HepG2 (cell line): ENCODE data around the gene RNF40. TPM values are rescaled to one million over a fixed set of nuclear protein-coding genes. Genes with fewer than 3 reads are reported as not detected.
A peak's percentile ranks its signal among the peaks of the same experiment; 100 is the strongest.
"Not testable (repeated sequence)": the region's sequence is repeated elsewhere in the genome, so short reads cannot be mapped to it uniquely, and the experiment has no call there.

ENCODE experiments used
- CEBPG ChIP-seq: IDR thresholded peaks from 2 replicates; pipeline ENCODE4 v1.6.1; 2016
- DPF2 ChIP-seq: sonication (generic); formaldehyde crosslinking; IDR thresholded peaks from 2 replicates; pipeline ENCODE4 v1.4.0; 2020; ENCODE audit warnings: mild to moderate bottlenecking, low read depth, missing genetic modification reagents, borderline replicate concordance
- ELF3 ChIP-seq: IDR thresholded peaks from 2 replicates; pipeline ENCODE4 v1.6.1; 2016; ENCODE audit warnings: missing genetic modification reagents, missing compliant biosample characterization
- ESRRA ChIP-seq: sonication (generic); formaldehyde crosslinking; IDR thresholded peaks from 2 replicates; pipeline ENCODE4 v1.5.1; 2020; ENCODE audit warnings: mild to moderate bottlenecking, low read depth, missing genetic modification reagents
- GFI1 ChIP-seq: sonication (generic); formaldehyde crosslinking; IDR thresholded peaks from 2 replicates; pipeline ENCODE4 v1.5.0; 2020; ENCODE audit warnings: missing genetic modification reagents, mild to moderate bottlenecking, borderline replicate concordance
- KDM1A ChIP-seq: IDR thresholded peaks from 2 replicates; pipeline ENCODE4 v1.6.1; 2016; ENCODE audit warnings: missing compliant biosample characterization
- NCOR1 ChIP-seq: fragments of 200-600 bp; sonication (generic); IDR thresholded peaks from 2 replicates; pipeline ENCODE4 v1.7.0; 2017; ENCODE audit warnings: antibody characterized with exemption, low read length, borderline replicate concordance
- SIX1 ChIP-seq: sonication (generic); formaldehyde crosslinking; IDR thresholded peaks from 2 replicates; pipeline ENCODE4 v1.4.0; 2020; ENCODE audit warnings: missing genetic modification reagents, borderline replicate concordance
- SOX13 ChIP-seq, 3 experiments: fragments of 450-650 bp in 1 of 3; sonication (generic) in 1 of 3; formaldehyde crosslinking in 1 of 3; IDR thresholded peaks in 2 of 3; conservative IDR thresholded peaks in 1 of 3; 2 replicates each; pipeline versions ENCODE4 v1.5.0 to v1.6.1; 2016 to 2020; ENCODE audit warnings: antibody characterized with exemption in 1 of 3, mild to moderate bottlenecking in 1 of 3, missing compliant biosample characterization in 1 of 3, missing genetic modification reagents in 1 of 3, moderate library complexity in 1 of 3
- SOX5 ChIP-seq: IDR thresholded peaks from 2 replicates; pipeline ENCODE4 v1.6.1; 2016; ENCODE audit warnings: borderline replicate concordance
- ZBTB7B ChIP-seq: sonication (generic); formaldehyde crosslinking; IDR thresholded peaks from 2 replicates; pipeline ENCODE4 v1.4.0; 2020; ENCODE audit warnings: missing genetic modification reagents
- ZNF670 ChIP-seq: sonication (generic); formaldehyde crosslinking; IDR thresholded peaks from 2 replicates; pipeline ENCODE4 v1.8.0; 2022; ENCODE audit warnings: mild to moderate bottlenecking, missing genetic modification reagents, borderline replicate concordance
- ZNF772 ChIP-seq: sonication (generic); formaldehyde crosslinking; IDR thresholded peaks from 2 replicates; pipeline ENCODE4 v1.5.0; 2020; ENCODE audit warnings: mild to moderate bottlenecking, missing genetic modification reagents
- ZNF792 ChIP-seq: IDR thresholded peaks from 2 replicates; pipeline ENCODE4 v1.6.1; 2016
- ZSCAN9 ChIP-seq: IDR thresholded peaks from 2 replicates; pipeline ENCODE4 v1.6.1; 2016; ENCODE audit warnings: borderline replicate concordance
- polyA plus RNA-seq, 8 experiments: library from polyadenylated mRNA; depleted of rRNA in 3 of 8; stranded (reverse) in 7 of 8; unstranded in 1 of 8; fragments of >200 nt; fragmentation: Illumina TruSeq in 4 of 8; extraction: Trizol in 4 of 8; gene quantifications; 2 replicates each; pipeline versions ENCODE4 v1.2.1 to v1.2.3, GENCODE V29; 2011 to 2016; ENCODE audit warnings: low read depth in 4 of 8, missing spikeins in 1 of 8, mixed read lengths in 1 of 8; ENCODE audit not compliant: insufficient read depth in 1 of 8
- total RNA-seq, 5 experiments: library from RNA; depleted of rRNA; stranded (reverse); fragments of >200 nt; fragmentation: Illumina TruSeq; extraction: Trizol; gene quantifications; 2 replicates each; pipeline ENCODE4 v1.2.3, GENCODE V29; 2016; ENCODE audit warnings: low read depth in 1 of 5
- TF ChIP-seq, protein P1 (sequence below): sonication (generic); formaldehyde crosslinking; conservative IDR thresholded peaks from 2 replicates; pipeline ENCODE4 v1.4.0; 2020; ENCODE audit warnings: mild to moderate bottlenecking, missing genetic modification reagents, moderate library complexity
- TF ChIP-seq, protein P2 (sequence below): IDR thresholded peaks from 2 replicates; pipeline ENCODE4 v1.6.1; 2016
- TF ChIP-seq, protein P3 (sequence below): sonication (generic); formaldehyde crosslinking; IDR thresholded peaks from 2 replicates; pipeline ENCODE4 v1.4.0; 2020; ENCODE audit warnings: missing genetic modification reagents
- TF ChIP-seq, protein P4 (sequence below): IDR thresholded peaks from 2 replicates; pipeline ENCODE4 v1.4.0; 2020; ENCODE audit warnings: mild to moderate bottlenecking, missing genetic modification reagents

Gene RNF40
- total and polyA plus RNA-seq, 2 of the 13 experiments (the other 11 are each of a cell fraction or from before 2014, with no cell fraction given) = 84.0 to 85.6 TPM

DNA sequence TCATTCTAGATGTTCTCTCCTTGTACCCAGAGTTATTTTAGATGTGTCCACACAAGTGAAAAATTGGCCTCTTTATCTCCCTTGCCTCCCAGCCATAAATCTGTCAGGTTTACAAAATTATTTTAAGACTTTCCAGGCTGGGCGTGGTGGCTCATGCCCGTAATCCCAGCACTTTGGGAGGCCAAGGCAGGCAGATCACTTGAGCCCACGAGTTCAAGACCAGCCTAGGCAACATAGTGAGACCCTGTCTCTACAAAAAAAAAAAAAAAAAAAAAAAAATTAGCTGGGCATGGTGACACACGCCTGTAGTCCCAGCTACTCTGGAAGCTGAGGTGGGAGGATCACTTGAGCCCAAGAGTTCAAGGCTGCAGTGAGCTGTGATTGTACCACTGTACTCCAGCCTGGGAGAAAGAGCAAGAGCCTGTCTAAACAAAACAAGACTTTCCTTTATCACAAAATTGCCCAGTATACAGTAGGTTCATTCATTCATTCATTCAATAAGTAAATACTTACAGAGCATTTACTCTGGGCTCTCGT lies 46.8 kb downstream of the RNF40 start (continued):
- not testable (repeated sequence) for TF ChIP-seq SOX13 (IDR thresholded peaks at IDR 0.05)
- peak in 1 of 2 experiments; percentile 78; a peak in 2 of 4 replicates for TF ChIP-seq SOX13 (CRISPR knock-in tag; conservative IDR thresholded peaks at IDR 0.05 in 1 of 2, IDR thresholded peaks at IDR 0.05 in 1 of 2)
- peak; percentile 75 for TF ChIP-seq ELF3 (CRISPR knock-in tag)
- TF ChIP-seq CEBPG (CRISPR knock-in tag) = peak; percentile 54
- TF ChIP-seq ZSCAN9 (CRISPR knock-in tag) = peak; percentile 66; the same call in 1 of the 2 replicates
- TF ChIP-seq NCOR1 = peak; percentile 34; the same call in 1 of the 2 replicates
- TF ChIP-seq GFI1 (CRISPR knock-in tag) = peak; percentile 94
- TF ChIP-seq ZBTB7B (CRISPR knock-in tag) = 0 out of 2 replicates have a peak, but pooled peaks have one; percentile 44
- TF ChIP-seq, protein P1, sequence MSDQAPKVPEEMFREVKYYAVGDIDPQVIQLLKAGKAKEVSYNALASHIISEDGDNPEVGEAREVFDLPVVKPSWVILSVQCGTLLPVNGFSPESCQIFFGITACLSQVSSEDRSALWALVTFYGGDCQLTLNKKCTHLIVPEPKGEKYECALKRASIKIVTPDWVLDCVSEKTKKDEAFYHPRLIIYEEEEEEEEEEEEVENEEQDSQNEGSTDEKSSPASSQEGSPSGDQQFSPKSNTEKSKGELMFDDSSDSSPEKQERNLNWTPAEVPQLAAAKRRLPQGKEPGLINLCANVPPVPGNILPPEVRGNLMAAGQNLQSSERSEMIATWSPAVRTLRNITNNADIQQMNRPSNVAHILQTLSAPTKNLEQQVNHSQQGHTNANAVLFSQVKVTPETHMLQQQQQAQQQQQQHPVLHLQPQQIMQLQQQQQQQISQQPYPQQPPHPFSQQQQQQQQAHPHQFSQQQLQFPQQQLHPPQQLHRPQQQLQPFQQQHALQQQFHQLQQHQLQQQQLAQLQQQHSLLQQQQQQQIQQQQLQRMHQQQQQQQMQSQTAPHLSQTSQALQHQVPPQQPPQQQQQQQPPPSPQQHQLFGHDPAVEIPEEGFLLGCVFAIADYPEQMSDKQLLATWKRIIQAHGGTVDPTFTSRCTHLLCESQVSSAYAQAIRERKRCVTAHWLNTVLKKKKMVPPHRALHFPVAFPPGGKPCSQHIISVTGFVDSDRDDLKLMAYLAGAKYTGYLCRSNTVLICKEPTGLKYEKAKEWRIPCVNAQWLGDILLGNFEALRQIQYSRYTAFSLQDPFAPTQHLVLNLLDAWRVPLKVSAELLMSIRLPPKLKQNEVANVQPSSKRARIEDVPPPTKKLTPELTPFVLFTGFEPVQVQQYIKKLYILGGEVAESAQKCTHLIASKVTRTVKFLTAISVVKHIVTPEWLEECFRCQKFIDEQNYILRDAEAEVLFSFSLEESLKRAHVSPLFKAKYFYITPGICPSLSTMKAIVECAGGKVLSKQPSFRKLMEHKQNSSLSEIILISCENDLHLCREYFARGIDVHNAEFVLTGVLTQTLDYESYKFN = peak; percentile 79
- TF ChIP-seq, protein P2, sequence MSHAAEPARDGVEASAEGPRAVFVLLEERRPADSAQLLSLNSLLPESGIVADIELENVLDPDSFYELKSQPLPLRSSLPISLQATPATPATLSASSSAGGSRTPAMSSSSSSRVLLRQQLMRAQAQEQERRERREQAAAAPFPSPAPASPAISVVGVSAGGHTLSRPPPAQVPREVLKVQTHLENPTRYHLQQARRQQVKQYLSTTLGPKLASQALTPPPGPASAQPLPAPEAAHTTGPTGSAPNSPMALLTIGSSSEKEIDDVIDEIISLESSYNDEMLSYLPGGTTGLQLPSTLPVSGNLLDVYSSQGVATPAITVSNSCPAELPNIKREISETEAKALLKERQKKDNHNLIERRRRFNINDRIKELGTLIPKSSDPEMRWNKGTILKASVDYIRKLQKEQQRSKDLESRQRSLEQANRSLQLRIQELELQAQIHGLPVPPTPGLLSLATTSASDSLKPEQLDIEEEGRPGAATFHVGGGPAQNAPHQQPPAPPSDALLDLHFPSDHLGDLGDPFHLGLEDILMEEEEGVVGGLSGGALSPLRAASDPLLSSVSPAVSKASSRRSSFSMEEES (CRISPR knock-in tag) = peak; percentile 72; the same call in 1 of the 2 replicates
- TF ChIP-seq SOX5 (CRISPR knock-in tag) = peak; percentile 82
- TF ChIP-seq SIX1 (CRISPR knock-in tag) = peak; percentile 37; the same call in 1 of the 2 replicates
- TF ChIP-seq ZNF772 (CRISPR knock-in tag) = peak; percentile 17; the same call in 1 of the 2 replicates
- TF ChIP-seq DPF2 (CRISPR knock-in tag) = peak; percentile 73; the same call in 1 of the 2 replicates
- TF ChIP-seq KDM1A (CRISPR knock-in tag) = peak; percentile 23; the same call in 1 of the 2 replicates
- TF ChIP-seq, protein P3, sequence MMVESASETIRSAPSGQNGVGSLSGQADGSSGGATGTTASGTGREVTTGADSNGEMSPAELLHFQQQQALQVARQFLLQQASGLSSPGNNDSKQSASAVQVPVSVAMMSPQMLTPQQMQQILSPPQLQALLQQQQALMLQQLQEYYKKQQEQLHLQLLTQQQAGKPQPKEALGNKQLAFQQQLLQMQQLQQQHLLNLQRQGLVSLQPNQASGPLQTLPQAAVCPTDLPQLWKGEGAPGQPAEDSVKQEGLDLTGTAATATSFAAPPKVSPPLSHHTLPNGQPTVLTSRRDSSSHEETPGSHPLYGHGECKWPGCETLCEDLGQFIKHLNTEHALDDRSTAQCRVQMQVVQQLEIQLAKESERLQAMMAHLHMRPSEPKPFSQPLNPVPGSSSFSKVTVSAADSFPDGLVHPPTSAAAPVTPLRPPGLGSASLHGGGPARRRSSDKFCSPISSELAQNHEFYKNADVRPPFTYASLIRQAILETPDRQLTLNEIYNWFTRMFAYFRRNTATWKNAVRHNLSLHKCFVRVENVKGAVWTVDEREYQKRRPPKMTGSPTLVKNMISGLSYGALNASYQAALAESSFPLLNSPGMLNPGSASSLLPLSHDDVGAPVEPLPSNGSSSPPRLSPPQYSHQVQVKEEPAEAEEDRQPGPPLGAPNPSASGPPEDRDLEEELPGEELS = peak; percentile 79
- TF ChIP-seq ESRRA = 0 out of 2 replicates have a peak, but pooled peaks have one; percentile 32
- TF ChIP-seq ZNF670 = peak; percentile 79
- 0 out of 2 replicates have a peak, but pooled peaks have one; percentile 18 for TF ChIP-seq ZNF792 (CRISPR knock-in tag)
- TF ChIP-seq, protein P4, sequence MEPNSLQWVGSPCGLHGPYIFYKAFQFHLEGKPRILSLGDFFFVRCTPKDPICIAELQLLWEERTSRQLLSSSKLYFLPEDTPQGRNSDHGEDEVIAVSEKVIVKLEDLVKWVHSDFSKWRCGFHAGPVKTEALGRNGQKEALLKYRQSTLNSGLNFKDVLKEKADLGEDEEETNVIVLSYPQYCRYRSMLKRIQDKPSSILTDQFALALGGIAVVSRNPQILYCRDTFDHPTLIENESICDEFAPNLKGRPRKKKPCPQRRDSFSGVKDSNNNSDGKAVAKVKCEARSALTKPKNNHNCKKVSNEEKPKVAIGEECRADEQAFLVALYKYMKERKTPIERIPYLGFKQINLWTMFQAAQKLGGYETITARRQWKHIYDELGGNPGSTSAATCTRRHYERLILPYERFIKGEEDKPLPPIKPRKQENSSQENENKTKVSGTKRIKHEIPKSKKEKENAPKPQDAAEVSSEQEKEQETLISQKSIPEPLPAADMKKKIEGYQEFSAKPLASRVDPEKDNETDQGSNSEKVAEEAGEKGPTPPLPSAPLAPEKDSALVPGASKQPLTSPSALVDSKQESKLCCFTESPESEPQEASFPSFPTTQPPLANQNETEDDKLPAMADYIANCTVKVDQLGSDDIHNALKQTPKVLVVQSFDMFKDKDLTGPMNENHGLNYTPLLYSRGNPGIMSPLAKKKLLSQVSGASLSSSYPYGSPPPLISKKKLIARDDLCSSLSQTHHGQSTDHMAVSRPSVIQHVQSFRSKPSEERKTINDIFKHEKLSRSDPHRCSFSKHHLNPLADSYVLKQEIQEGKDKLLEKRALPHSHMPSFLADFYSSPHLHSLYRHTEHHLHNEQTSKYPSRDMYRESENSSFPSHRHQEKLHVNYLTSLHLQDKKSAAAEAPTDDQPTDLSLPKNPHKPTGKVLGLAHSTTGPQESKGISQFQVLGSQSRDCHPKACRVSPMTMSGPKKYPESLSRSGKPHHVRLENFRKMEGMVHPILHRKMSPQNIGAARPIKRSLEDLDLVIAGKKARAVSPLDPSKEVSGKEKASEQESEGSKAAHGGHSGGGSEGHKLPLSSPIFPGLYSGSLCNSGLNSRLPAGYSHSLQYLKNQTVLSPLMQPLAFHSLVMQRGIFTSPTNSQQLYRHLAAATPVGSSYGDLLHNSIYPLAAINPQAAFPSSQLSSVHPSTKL = peak; percentile 71
